Adrenal gland (tissue), 12 donors: ENCODE results near the gene PCGF3. TPM values are rescaled to one million over a fixed set of nuclear protein-coding genes. Genes with fewer than 3 reads are reported as not detected.

ENCODE experiments used
- DNase-seq, 7 donors: peaks; one replicate each; pipeline ENCODE4 v3.0.0-alpha.2; 2019 to 2020
- H3K27ac ChIP-seq, 5 donors: fragments of 200-600 bp; sonication (generic) in 4 of 5; 1 replicate in 3 of 5; 2 replicates in 2 of 5; pipeline versions ENCODE4 v1.5.1 to v1.8.0; 2016 to 2020; ENCODE audit warnings: mild to moderate bottlenecking in 1 of 5
- H3K27me3 ChIP-seq: fragments of 200-600 bp; 2 replicates; pipeline ENCODE4 v1.8.0; 2021
- H3K36me3 ChIP-seq, 2 donors: fragments of 200-600 bp; replicated peaks in 1 of 2; 1 replicate in 1 of 2; 2 replicates in 1 of 2; pipeline versions ENCODE4 v1.5.1 to v1.8.0; 2018 to 2022
- H3K4me1 ChIP-seq, 2 donors: fragments of 200-600 bp; replicated peaks in 1 of 2; 1 replicate in 1 of 2; 2 replicates in 1 of 2; pipeline versions ENCODE4 v1.5.1 to v1.8.0; 2018 to 2021
- H3K4me3 ChIP-seq, 4 donors: fragments of 200-600 bp; sonication (generic) in 3 of 4; one replicate each; pipeline ENCODE4 v1.5.1; 2016 to 2018
- H3K9me3 ChIP-seq, 3 donors: fragments of 200-600 bp; sonication (generic) in 1 of 3; replicated peaks in 1 of 3; 1 replicate in 2 of 3; 2 replicates in 1 of 3; pipeline versions ENCODE4 v1.5.1 to v1.8.0; 2016 to 2021
- POLR2A ChIP-seq, 2 donors: fragments of 450-650 bp; IDR thresholded peaks; one replicate each; pipeline ENCODE4 v1.6.1; 2017; ENCODE audit warnings: antibody characterized with exemption in 2 of 2, mild to moderate bottlenecking in 2 of 2, moderate library complexity in 1 of 2
- WGBS, 4 donors: extraction: QIAGEN DNeasy Blood & Tissue Kit in 2 of 4; methylation state at CpG; one replicate each; pipeline versions ENCODE4 v1.1.5 to v1.1.7; 2013 to 2017; 5-methylcytosine and 5-hydroxymethylcytosine counted together
- intact Hi-C, 2 donors: fragments of 100-400 bp; cut with DNase I; formaldehyde crosslinking; loops; one replicate each; pipeline versions ENCODE4 v1.14.1 to v1.15.0; 2022 to 2023
- polyA plus RNA-seq, 3 donors: library from polyadenylated mRNA; stranded (reverse); fragments of 200-250 nt in 2 of 3; fragments of 350-450 nt in 1 of 3; fragmentation: Illumina TruSeq in 1 of 3; extraction: RNeasy Lipid Tissue Mini Kit (QIAGEN cat#74804) in 1 of 3; gene quantifications; one replicate each; pipeline ENCODE4 v1.2.3, GENCODE V29; 2013 to 2014
- total RNA-seq, 9 donors: library from RNA; depleted of rRNA in 4 of 9; stranded (reverse); fragments of >200 nt in 4 of 9; fragments of 120-200 nt in 1 of 9; fragmentation: NEBNext Ultra II Directional in 1 of 9; extraction: Animal tissue kit (Norgen Biotek cat#: 25700) in 1 of 9; gene quantifications; one replicate each; pipeline versions ENCODE4 v1.1.0 to v1.2.4, GENCODE V29; 2013 to 2023
- TF ChIP-seq, protein P1 (sequence below), 6 experiments: fragments of 450-650 bp in 4 of 6; fragments of 200-600 bp in 2 of 6; sonication (generic) in 1 of 6; IDR thresholded peaks; 1 replicate in 5 of 6; 2 replicates in 1 of 6; pipeline versions ENCODE4 v1.5.1 to v1.8.0; 2016 to 2021; ENCODE audit warnings: antibody characterized with exemption in 6 of 6, mild to moderate bottlenecking in 2 of 6, moderate library complexity in 1 of 6
- donor health status: healthy with polysubstance abuse.
- donor health status: Bipolar disorder and iron deficiency.
- donor health status: DM: yes; HTN: yes; CAD: no.
- donor health status: DM: no; HTN: no; CAD: no.
- donor health status: DM: no; HTN: no; CAD: no.
- donor health status: DM: yes; HTN: yes; CAD: no.

PCGF3 gene
- total and polyA plus RNA-seq, 12 donors, result 26.4 to 178 (median 70.7) TPM

DNA sequence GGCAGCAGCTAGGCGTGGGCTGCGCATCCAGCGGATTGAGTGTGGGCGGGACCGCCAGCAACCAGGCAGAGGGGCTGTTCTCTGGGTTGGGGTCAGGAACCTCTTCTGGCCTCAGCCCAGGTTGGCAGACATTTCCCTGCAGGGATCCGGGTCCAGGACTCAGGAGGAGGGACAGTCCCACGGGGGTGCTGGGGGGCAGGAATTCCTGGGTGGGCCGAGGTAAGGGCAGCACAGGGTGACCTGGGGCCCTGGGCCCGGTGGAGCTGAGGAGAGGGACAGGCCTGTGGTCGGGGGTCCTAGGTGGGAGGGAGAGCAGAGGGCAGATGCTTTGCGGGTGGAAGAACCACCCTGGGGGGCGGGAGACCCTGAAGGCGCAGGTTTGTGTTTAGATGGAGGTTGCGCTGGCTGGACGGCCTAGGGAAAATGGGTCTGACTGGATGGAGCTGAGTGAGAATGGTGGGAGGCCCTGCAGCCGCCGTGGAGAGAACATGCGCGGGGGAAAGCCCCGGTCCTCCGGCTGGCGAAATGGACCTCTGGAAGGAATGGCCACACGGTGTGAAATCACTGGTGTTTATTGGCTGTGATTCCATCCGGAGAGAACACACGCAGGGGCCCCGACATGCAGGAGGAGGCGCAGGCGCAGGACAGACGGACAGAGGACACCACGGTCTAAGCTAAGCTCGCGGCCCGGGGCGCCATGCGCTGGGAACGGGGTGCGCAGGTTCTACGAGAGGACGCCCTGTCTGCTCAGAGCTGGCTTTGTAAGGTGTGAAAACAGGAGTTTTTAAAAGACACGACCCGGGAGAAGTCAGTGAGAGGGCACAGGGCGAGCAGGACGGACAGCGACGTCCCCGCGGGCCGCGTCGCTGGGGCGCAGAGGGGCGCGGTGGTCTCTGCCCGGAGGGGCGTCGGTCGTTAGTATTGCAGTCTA lies 79.0 kb downstream of the PCGF3 start:
- intact Hi-C loops, result no loop called here
- H3K27ac ChIP-seq, result no peak overlapping the region
- no peaks in the 10 kb centered on the region for H3K9me3 ChIP-seq
- H3K4me3 ChIP-seq, result no peak overlapping the region
- peaks cover 0 to 5% of the 10 kb centered on the region in 2 donors for H3K36me3 ChIP-seq
- peak in 2 of 7 donors; percentile 15 to 32 for DNase-seq
- H3K27me3 ChIP-seq, result no peaks in the 10 kb centered on the region
- TF ChIP-seq, protein P1, sequence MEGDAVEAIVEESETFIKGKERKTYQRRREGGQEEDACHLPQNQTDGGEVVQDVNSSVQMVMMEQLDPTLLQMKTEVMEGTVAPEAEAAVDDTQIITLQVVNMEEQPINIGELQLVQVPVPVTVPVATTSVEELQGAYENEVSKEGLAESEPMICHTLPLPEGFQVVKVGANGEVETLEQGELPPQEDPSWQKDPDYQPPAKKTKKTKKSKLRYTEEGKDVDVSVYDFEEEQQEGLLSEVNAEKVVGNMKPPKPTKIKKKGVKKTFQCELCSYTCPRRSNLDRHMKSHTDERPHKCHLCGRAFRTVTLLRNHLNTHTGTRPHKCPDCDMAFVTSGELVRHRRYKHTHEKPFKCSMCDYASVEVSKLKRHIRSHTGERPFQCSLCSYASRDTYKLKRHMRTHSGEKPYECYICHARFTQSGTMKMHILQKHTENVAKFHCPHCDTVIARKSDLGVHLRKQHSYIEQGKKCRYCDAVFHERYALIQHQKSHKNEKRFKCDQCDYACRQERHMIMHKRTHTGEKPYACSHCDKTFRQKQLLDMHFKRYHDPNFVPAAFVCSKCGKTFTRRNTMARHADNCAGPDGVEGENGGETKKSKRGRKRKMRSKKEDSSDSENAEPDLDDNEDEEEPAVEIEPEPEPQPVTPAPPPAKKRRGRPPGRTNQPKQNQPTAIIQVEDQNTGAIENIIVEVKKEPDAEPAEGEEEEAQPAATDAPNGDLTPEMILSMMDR (IDR thresholded peaks at IDR 0.05), result no peak
- TF ChIP-seq POLR2A (IDR thresholded peaks at IDR 0.05), result no peak
- H3K4me1 ChIP-seq, result peaks cover 15 to 47% of the 10 kb centered on the region in 2 donors
- 73 to 81% (median 77%) methylated on average over 55 to 57 of the region's 57 CpGs for WGBS, 4 donors

DNA sequence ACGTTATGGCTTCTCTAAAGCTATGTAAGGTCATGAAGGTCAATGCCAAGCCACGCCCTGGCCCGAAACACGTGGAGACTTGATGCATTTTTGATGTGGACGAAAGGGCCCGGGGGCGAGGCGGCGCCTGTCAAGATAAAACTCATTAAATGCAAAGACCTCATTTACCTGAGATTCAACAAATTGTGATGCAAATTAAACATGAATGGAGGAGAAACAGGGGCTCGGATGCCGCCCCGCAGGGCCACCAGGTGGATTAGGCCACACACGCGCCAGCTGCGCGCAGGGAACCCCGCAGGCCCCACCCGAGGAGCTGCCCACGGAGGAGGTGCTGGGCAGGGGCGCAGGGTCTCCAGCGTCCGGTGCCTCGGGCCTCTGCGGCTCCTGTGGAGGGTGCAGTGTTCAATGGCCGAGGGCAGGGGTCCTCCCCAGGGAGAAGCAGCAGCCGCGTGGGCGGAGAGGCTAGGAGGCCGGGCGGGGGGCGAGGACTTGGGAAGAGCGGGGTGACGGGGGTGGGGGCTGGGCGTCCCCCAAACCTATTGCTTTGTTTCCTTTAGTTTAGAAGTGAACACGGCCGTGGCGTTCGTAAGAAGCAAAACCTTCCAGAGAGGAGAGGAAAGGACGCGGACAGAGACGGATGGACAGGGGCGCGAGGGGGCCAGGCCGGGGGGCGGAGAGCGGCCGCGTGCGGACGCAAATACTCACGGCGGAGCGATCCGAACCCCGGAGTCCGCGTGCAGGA lies 79.9 kb downstream of the PCGF3 start:
- no peaks in the 10 kb centered on the region for H3K36me3 ChIP-seq
- peak overlapping the region in 1 of 4 donors; percentile 50 for H3K4me3 ChIP-seq
- peak in 1 of 7 donors; percentile 13 for DNase-seq
- 30 to 41% (median 40%) methylated on average over 29 to 57 of the region's 57 CpGs for WGBS, 4 donors
- H3K4me1 ChIP-seq, result peaks cover 10 to 39% of the 10 kb centered on the region in 2 donors
- H3K9me3 ChIP-seq, result no peaks in the 10 kb centered on the region
- intact Hi-C loops, result no loop called here
- H3K27ac ChIP-seq, result peak overlapping the region in 1 of 5 donors; percentile 71
- no peaks in the 10 kb centered on the region for H3K27me3 ChIP-seq
- TF ChIP-seq POLR2A (IDR thresholded peaks at IDR 0.05), result no peak
- TF ChIP-seq, protein P1 (IDR thresholded peaks at IDR 0.05), result no peak

DNA sequence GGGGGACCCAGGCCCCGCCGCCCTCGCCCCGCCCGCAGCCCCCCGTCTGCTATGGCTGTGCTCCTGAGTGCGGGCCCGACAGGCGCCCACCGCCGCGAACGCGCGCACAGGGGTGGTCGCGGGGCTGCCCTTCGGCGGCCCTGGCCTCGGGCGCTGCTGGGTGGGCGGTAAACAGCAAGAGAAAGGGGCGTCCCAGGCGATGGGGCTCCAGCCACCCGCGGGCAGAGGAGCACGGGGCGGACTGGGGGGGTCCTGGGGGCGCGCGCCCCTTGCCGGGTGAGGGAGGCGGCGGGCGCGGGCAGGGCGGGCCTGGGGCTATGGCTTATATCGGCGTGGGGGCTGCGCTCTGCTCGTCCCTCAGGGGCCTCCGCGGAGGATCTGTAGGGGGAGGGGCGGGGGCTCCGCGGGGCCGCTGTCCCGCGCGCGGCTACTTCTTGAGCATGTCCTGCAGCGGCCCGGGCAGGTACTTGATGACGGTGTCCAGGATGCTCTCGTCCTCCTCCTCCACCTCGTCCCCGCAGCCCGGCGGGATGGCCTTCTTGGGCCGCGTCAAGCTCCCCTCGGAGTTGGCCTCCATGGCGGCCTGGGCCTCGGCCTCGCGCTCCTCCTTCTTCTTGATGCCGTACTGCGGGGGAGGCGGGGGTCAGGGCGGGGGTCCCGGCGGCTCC lies 80.6 kb downstream of the PCGF3 start:
- intact Hi-C loops, result no loop called here
- H3K9me3 ChIP-seq, result no peaks in the 10 kb centered on the region
- H3K27ac ChIP-seq, result peak overlapping the region in 2 of 5 donors; percentile 39 to 71
- DNase-seq, result peak in 1 of 7 donors; percentile 21
- peaks cover 6 to 35% of the 10 kb centered on the region in 2 donors for H3K4me1 ChIP-seq
- H3K27me3 ChIP-seq, result no peaks in the 10 kb centered on the region
- TF ChIP-seq, protein P1 (IDR thresholded peaks at IDR 0.05), result no peak
- no peak for TF ChIP-seq POLR2A (IDR thresholded peaks at IDR 0.05)
- WGBS, 4 donors, result 3 to 14% methylated on average over 43 to 72 of the region's 72 CpGs; no CpG with 5 or more reads in 2 of the 4 donors
- peak overlapping the region in 1 of 4 donors; percentile 50 for H3K4me3 ChIP-seq
- no peaks in the 10 kb centered on the region for H3K36me3 ChIP-seq
